HG03064 (cell line): Measurements from ENCODE around the gene NDUFV3.
"Not testable (repeated sequence)": the region's sequence is repeated elsewhere in the genome, so short reads cannot be mapped to it uniquely, and the experiment has no call there.

Source experiments
- ATAC-seq: cut with Tn5 transposase; IDR thresholded peaks from one replicate; pipeline ENCODE4 v1.9.1; 2021; ENCODE audit warnings: low read depth; ENCODE audit not compliant: unreplicated experiment

NDUFV3 gene

DNA sequence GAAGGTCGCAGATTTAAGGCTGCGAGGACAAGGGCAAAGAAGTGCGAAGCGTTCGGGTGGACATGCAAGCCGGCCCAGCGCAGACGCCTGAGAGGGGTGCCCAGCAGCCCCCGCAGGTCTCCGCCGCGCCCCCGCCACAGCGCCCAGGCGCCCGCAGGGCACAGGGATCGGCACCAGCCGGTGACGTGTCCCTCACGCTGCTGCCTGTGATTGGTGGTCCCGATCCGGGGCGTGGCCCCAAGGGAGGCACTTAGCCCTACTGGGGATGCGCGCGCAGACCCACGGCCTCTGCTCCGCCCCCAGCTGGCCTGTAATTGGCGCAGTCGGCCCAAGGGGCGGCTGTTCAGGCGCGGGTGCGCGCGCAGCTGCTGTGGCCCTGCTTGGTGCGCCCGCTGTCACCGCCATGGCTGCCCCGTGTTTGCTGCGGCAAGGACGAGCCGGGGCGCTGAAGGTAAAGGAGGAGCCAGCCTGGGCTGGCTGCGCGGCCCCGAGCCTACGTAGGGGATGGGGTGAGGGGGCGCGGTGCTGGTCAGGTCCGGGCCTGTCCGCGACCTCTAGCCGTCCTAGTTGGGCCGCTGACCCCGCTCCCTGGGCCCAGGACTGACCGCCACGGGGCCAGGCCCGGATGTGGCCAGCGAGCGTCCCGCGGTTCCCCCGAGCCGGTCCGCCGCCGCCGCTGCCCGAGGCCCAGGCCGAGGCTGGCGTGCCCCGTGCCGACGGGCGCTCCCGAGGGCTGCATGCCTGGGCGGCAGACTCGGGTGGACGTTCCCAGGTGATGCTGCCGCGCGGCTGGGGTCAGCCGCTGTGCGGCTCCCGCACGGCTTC, at the start of gene NDUFV3:
TSS of gene NDUFV3 (plus strand) at position 379 of the 825 bp plus-strand sequence. CDS start at position 404, 25 bp downstream.
- peak; percentile 86 for ATAC-seq

DNA sequence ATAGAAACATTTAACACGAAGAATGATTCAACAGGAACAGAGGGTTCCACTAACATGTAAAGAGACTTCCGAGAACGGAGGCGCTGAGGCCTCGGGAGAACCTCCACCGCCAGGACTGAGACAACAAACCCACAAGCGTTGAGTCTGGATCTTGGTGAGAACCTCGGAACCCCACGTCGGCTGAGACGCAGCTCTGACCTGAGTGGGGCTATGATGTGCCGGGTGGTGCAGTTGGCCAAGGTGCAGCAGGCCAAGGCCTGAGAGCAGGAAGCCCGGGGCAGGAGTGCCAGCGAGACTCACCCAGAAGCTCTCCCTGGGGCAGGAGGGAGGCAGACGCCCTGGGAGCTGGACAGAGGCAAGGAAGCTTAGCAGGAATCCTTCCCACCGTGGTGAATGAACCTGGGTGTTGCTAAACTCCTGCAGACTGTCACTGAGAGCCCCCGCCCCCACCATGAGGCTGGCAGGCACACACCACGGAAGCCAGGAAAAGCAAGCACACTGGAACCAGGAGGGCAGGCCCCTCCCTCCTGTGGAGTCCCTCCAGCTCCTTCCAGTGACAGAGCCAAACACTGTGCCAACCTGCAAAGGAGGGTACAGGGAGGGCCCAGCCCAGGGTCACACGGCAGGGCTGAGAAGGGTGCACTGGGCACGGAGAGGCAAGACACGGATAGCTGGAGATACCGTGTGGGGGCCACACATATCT, 48.5 kb upstream of the NDUFV3 start:
- no peak for ATAC-seq

DNA sequence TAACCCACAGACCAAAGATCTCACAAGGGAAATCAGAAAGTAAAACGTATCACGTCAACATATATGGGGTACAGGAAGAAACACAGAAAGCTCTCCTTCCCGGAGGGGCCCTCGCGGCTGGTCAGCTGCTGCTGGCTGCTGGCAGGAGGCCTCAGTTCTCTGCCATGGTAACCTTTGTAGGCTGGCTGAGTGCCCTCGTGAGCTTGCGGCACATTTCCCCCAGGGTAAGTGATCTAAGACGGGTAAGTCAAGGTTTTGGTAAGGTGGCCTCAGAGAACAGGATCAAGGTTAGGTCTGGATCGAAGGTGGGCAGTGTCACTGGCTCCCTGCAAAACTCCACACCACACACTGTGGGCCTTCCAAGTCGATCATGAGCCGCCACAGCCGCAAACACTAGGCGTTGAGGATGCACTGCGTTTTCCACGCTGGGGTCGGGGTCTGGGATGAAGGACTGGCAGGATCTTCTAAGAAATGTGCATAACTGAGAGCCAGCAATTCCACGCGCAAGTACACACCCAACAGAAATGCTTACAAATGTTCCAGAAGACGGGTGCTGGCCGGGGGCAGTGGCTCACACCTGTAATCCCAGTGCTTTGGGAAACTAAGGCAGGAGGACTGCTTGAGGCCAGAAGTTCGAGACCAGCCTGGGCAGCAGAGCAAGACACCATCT, 47.7 kb upstream of the NDUFV3 start:
- no peak for ATAC-seq

DNA sequence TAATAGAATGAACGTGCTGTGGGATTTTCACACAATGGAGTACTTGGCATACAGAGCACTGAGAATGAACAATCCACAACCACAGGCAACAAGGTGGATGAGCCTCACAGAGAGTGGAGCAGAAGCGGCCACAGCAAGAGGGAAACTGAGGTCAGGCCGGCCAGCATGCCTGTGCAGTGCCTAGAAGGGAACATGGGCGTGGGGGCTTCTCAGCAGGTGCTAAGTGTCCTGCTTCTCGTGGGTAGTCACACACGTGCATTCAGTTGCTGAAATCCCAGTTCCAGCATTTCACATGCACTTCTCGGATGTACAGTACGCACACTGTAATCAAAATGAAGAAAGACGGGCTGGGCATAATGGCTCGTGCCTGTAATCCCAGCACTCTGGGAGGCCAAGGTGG, 46.9 kb upstream of the NDUFV3 start:
- no peak for ATAC-seq

DNA sequence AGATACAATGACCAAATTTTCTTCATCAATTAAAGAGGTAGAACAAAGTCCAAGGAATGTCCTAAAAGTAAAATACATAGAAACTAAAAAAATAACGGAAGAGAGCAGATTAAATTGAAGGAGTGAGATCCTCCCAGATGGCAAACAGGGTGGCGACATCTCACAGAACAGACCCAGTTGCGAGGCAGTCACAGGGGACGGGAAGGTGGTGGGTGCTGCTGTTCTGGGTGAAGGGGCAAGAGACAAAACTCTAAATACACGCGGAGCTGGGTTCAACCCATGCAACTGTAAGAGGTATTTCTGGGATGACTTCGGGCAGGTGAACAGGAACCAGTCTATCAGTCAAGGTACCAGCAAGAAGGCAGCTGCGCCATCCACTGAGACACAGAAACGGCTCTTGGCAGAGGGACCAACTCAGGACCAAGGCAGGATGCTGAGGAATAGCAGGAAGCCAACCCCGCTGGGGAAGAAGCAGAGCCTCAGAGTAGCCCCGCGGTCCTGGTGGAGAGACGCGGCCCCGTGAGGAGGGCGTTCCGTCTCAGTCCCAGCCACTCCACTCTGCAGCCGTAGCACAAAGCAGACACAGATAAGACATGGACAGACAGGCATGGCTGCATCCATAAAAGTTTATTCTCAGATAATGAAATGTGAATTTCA, 45.9 kb upstream of the NDUFV3 start:
- ATAC-seq, result no peak

DNA sequence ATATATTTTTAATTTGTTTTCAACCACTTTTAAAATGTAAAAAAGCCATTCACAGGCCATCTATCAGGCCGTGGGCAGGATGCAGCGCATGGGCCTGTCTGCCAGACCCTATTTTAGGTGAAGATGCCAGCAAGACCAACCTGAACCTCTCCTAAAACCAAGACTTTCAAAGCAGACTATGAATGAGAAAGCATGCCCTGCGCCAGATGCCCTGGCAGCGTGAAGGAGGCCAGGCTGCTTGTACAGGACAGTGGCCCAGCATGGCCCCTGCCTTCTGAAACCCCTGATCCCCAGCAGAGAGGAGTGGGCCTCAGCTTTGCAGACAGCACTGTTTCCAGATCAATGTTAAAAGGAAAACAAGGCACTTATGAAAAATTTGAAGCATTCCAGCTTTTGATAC, 45.4 kb upstream of the NDUFV3 start:
- ATAC-seq, result no peak

DNA sequence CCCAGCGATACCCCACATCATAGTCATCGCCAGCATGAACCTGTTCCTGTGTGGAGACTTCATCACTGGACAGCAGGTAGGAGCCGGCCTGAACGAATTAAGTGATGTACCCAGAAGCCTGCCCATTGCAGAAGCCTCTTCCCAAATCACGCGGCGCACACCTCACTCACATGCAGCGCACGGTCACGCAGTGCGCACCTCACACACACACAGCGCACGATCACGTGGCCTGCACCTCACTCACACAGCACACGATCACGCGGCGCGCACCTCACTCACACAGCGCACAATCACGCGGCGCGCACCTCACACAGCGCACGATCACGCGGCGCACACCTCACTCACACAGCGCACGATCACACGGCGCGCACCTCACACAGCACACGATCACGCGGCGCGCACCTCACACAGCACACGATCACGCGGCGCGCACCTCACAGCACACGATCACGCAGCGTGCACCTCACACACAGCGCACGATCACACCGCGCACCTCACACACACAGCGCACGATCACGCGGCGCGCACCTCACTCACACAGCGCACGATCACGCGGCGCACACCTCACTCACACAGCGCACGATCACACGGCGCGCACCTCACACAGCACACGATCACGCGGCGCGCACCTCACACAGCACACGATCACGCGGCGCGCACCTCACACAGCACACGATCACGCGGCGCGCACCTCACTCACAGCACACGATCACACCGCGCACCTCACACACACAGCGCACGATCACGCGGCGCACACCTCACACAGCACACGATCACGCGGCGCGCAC, 44.8 kb upstream of the NDUFV3 start:
- not testable (repeated sequence) for ATAC-seq

DNA sequence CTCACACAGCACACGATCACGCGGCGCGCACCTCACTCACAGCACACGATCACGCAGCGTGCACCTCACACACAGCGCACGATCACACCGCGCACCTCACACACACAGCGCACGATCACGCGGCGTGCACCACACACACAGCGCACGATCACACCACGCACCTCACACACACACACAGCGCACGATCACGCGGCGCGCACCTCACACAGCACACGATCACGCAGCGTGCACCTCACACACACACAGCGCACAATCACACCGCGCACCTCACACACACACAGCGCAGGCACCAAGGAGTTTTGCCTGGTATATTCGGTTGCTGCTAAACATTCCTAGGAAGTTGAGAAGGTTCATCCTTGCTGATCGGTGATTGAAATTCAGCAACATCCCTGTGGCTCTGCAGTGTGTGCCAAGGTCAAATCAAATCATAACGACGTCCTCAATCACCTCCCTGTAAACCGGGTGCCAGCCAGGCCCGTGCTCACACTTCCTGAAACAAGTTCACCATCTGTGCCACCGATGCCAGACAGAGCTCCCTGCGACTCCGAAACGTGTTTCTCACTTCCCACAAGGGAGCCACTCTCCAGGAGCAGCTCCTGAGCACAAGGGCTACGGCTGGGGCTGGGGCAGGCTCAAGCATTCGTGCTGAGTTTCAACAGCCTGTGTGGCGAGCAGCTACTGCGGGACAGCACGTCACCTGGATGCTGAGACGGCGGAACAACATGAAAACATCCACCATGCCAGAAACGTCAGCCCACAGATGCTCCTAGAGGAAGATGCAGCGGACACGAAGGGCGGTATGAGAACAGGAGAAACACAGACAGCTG, 44.0 kb upstream of the NDUFV3 start:
- ATAC-seq, result no peak

DNA sequence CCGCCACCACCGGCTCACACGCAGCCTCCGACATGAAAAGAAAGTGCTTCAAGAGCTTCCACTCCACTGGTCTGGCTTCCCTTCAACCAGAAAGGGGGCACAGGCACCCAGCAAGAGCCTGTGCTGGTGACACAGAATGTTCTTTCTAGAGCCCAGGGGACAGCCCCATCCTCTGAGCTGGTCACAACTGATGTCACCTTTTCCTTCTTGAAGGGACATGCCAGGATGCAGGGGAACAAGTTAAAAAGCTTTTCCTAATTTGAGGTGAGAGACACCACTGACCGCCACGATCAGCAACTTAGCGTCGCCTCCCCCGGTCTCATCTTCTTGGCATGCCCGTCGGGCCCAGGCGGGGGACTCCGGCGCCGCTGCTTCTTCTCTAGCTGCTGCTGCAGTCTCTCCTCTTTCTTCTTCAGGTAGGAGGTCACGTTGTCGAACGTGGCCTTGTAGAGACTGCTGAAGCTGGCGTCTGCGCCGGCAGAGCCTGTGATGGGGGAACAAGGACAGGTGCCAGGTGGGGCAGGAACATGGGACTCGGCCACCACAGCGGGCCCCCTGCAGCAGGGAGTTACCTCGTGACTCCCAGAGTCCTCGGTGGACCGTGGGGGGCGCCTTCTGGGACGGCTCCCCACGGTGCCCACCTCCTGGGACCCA, 43.2 kb upstream of the NDUFV3 start:
- no peak for ATAC-seq

DNA sequence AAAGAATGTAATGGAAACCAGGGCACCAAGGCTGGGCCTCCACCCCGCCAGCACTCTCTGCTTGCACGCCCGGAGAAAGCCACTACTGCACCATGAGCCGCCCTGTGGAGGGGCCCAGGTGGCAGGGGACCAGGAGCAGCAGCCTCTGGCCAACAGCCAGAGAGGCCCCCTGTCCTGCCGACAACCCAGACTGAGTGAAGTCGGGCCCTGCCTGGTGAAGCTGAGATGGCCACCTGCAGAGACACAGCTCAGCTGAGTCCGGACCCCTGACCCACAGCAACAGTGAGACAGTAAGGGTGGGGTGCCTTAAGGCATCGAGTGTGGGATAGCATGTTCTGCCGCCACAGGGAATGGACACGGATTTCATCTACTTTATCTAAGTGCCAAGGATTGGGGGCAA, 42.6 kb upstream of the NDUFV3 start:
- no peak for ATAC-seq

DNA sequence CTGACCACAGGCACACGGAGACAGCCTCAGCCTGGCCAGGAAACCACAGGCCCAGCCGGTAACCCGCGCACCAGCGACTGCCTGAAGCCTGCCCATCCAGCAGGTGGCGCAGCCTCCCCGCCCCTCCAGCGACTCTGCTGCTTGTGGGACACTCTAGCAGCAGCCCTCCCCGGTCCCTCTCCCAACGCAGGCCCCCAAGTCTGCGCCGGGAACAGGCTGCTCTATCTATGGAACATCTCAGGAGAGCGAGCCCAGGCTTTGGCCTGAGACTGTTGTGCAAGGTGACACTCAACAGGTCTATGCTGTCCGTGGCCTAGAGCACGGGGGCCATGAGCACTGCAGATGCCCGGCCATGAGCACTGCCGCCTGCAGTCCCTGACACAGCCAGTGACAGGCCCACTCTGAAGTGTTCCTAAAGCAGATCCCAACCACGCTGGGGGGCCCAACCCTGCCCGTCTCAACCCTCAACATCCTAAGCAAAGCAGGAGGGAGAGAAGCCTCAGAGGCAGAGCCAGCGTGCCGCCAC, 42.2 kb upstream of the NDUFV3 start:
- ATAC-seq, result no peak

DNA sequence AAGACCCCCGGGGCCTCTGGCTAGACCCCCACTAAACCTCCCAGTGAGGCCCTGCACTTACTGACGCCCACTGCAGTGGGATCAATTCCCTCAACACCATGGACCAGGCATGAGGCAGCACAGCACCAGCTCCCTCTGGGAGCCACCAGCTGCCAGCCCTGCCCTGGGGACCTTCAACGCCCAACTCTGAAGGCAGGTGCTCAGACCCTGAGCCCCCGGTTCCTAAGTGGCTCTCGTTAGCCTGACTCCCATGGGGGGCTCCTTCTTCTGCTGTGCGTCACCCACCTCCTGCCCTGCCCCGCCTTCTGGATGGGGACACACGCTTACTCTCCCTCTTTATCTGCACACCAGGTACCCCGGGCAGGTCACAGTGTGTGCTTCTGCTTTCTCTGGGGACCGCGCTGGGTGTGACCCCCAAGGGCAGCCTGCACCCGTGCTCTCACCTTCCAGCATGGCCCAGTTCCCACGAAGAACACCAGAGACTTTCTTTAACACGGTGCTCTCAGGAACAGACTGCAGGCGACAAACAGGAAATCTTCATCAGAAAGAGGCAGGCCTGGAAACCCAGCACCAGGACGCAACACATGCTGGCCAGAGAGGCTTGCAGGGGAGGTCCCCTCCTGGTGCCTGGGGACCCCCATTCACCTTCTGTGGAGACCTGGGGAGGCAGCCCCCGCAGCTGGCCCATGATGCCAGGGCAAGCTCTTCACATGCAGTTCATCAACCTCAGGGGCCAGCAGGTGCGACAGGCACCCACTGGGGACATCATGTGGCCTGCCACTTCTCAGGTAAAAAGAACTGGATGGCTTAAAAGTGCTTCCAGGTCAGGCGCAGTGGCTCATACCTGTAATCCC, 41.1 kb upstream of the NDUFV3 start:
- ATAC-seq, result no peak

DNA sequence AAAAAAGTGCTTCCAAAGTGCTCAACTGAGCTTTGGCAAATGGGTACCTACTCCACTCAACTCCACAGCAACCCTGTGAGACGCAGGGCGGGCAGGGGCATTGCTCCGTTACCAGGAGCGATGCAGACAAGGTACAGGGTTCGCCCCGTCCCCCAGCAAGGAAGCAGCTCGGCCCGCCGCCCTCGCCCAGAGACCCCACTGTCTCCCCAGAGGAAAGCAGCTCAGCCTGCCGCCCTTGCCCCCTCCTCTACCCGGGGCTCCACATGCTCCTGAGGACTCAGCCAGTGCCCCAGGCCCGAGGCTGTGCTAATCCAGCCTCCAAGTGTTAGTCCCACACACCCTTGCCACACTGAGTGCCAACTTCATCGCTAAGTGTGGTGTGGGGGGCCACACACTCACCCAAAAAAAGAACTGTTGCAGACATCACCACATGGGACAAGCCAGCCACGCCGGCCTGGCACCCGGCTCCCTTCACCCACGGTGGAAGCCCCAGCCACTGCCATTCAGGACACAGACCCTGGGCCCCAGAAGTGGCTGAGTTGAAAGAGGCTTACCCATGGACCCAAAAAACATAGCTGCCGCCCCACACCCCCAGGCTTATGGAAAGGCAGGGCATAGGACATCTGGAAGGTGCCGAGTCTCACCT, 40.1 kb upstream of the NDUFV3 start:
- ATAC-seq, result no peak

DNA sequence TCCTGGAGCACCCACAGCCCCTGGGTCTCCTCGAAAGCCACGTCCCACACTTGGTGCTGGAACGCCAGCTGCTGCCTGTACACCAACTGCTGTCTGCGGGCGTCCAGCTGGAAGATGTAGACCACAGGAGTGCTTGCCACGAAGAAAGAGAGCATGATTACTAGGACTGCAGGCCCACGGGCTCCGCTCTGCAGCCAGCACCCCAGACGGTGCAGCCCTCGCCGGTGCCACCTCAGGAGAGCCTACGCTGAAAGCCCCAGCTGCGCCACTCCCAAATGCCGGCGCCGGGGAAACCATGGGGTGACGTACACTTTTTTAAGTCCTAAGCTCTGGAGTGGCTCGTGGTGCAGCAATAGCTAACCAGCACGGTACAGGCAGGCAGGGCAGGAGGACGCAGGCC, 39.5 kb upstream of the NDUFV3 start:
- no peak for ATAC-seq

DNA sequence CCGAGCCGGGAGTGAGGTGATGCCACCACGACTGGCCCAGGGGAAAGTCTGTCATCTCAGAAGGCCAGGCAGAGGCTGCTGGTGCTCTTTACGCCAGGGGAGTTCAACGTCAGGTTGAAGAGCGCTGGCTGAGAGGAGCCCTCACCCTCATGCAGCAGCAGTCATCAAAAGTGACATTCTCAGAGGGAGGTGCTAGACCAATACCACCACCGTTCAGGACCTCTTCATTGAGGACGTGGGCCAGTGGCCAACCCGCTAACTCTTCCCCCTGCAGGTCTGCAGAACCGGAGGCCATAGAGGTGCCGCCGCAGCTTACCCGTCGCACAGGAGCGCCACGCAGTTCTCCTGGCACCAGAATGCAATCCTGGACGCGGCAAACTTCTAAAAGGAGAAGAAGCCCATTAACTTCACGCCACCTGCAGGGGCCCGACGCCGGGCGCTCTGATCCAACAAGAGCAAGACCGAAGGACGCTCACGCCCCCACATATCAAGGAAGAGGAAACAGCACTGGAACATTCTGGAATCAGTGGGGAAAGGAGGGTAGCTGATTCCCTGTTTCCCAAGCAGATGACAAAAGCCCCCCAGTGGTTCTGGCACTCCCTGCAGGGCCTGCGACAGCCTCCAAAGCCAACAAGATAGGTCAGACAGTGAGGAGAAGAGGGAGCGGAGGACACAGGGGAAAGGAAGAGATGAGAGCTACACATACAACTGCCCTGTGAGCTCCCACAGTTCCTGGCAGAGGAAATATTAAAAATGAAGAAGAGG, 38.7 kb upstream of the NDUFV3 start:
- ATAC-seq, result no peak

DNA sequence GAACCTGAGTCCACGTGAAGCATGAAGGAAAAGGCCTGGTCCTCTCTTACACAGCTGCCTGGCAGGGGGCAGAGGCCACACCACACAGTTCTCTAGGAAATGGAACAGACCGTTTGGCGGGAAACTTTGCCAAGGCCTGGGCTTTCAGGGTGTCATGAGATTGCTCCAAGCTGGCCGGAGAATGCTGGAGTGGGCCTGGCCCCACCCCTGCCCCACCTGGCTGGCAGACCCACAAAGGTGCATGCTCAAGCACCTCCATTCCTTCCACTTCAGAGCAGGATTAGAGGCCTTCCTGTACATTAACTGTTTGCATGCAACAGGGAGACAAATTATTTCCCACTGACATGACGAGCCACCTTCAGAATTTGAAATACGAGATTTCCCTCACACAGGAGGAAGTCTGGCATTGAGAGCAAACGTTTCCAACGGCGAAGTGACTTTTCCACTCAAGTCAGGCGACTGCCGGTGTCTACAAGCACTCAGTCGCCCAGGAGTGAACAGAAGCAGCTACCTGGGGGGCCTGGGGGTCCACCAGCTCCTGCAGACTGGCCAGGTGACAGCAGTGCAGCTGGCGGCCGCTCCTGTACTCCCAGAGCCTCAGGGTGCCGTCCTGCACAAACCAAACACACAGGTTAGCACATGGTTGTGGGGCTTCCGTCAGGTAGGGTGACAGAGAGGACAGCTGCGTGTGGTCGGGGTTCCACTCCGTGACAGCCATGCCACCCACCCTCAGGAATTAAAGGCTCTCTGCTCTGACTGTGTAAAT, 37.8 kb upstream of the NDUFV3 start:
- no peak for ATAC-seq
